HL-60 (cell line): ENCODE results near the gene SVIL.

Experiments used
- DNase-seq, 2 experiments: peaks; one replicate each; pipeline ENCODE4 v3.0.0-alpha.2; 2010 to 2020; ENCODE audit warnings: low read depth in 1 of 2, low spot score in 1 of 2
- H3K27ac ChIP-seq: fragments of 250-450 bp; sonication (Bioruptor Pico); replicated peaks from 2 replicates; pipeline ENCODE4 v1.5.1; 2020; ENCODE audit warnings: mild to moderate bottlenecking, moderate library complexity
- H3K27me3 ChIP-seq: fragments of 250-450 bp; sonication (Bioruptor Pico); 2 replicates; pipeline ENCODE4 v1.5.1; 2021; ENCODE audit warnings: mild to moderate bottlenecking, moderate library complexity; ENCODE audit not compliant: insufficient read depth, poor library complexity, severe bottlenecking
- H3K4me3 ChIP-seq: replicated peaks from 2 replicates; pipeline ENCODE4 v1.5.1; 2011; ENCODE audit warnings: mild to moderate bottlenecking, control low read depth, low read length; ENCODE audit not compliant: insufficient read depth
- GABPA ChIP-seq: IDR thresholded peaks from 2 replicates; pipeline ENCODE4 v1.6.1; 2012; ENCODE audit warnings: low read depth
- POLR2AphosphoS5 ChIP-seq: IDR thresholded peaks from 2 replicates; pipeline ENCODE4 v1.6.1; 2012; ENCODE audit warnings: low read depth
- REST ChIP-seq: IDR thresholded peaks from 2 replicates; pipeline ENCODE4 v1.6.1; 2012; ENCODE audit warnings: low read depth; ENCODE audit not compliant: insufficient replicate concordance
- SPI1 ChIP-seq: IDR thresholded peaks from 2 replicates; pipeline ENCODE4 v1.6.1; 2012; ENCODE audit warnings: low read depth, mild to moderate bottlenecking, borderline replicate concordance
- TF ChIP-seq, protein P1 (sequence below): IDR thresholded peaks from one replicate; pipeline ENCODE4 v1.5.1; 2011; ENCODE audit warnings: low read length, control low read depth, inconsistent platforms; ENCODE audit not compliant: insufficient read depth

The SVIL gene

GRCh38 chr10:29522918-29523317, 111.9 kb downstream of the SVIL start:
- no peak for DNase-seq
- TF ChIP-seq GABPA = no peak
- TF ChIP-seq, protein P1, sequence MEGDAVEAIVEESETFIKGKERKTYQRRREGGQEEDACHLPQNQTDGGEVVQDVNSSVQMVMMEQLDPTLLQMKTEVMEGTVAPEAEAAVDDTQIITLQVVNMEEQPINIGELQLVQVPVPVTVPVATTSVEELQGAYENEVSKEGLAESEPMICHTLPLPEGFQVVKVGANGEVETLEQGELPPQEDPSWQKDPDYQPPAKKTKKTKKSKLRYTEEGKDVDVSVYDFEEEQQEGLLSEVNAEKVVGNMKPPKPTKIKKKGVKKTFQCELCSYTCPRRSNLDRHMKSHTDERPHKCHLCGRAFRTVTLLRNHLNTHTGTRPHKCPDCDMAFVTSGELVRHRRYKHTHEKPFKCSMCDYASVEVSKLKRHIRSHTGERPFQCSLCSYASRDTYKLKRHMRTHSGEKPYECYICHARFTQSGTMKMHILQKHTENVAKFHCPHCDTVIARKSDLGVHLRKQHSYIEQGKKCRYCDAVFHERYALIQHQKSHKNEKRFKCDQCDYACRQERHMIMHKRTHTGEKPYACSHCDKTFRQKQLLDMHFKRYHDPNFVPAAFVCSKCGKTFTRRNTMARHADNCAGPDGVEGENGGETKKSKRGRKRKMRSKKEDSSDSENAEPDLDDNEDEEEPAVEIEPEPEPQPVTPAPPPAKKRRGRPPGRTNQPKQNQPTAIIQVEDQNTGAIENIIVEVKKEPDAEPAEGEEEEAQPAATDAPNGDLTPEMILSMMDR = no peak
- no peak for TF ChIP-seq SPI1
- no peak for TF ChIP-seq REST
- no peak for TF ChIP-seq POLR2AphosphoS5
- Histone ChIP-seq H3K27ac (no peak overlapping the region), H3K27me3 (no peaks in the 10 kb centered on the region), H3K4me3 (no peak overlapping the region)

GRCh38 chr10:29522061-29522855, 112.5 kb downstream of the SVIL start:
- Histone ChIP-seq H3K27me3 (no peaks in the 10 kb centered on the region), H3K27ac (no peak overlapping the region)
- TF ChIP-seq, protein P1 = no peak
- no peak for TF ChIP-seq POLR2AphosphoS5
- TF ChIP-seq GABPA = no peak
- TF ChIP-seq SPI1 = no peak
- no peak for TF ChIP-seq REST

DNA sequence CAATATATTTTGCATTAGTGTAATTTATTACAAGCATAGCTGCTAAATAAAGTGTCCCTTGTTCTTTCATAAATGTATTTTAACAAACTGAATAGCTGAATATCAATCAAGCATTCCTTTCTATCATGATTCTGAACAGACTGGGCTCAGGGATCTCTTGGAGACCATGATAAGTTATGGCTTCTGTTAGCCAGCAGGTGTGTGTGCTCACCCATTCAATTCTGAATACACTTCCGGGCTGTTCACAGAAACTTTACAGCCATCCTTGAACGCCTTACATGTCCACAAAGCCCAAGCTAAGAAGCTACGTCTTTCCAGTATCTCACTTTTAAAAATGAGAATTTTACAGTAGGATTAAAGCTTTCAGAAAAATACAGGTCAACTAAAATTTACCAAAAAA, 115.1 kb downstream of the SVIL start:
- TF ChIP-seq GABPA = no peak
- TF ChIP-seq REST = no peak
- TF ChIP-seq SPI1 = no peak
- Histone ChIP-seq H3K27me3 (no peaks in the 10 kb centered on the region), H3K4me3 (no peak overlapping the region), H3K27ac (no peak overlapping the region)
- DNase-seq = no peak

More at GRCh38 chr10:29522061-29522855, 112.5 kb downstream of the SVIL start:
- H3K4me3 ChIP-seq = no peak overlapping the region
- no peak for DNase-seq
